Dedifferentiated amniotic fluid mesenchymal stem cell (primary cell): ENCODE measurements around the gene DENND2A.
A peak's percentile ranks its signal among the peaks of the same experiment; 100 is the strongest.
"Not testable (repeated sequence)": the region's sequence is repeated elsewhere in the genome, so short reads cannot be mapped to it uniquely, and the experiment has no call there.

Experiments used
- DNase-seq: peaks from one replicate; pipeline ENCODE4 v3.0.0-alpha.2; 2016; ENCODE audit errors: extremely low spot score

Gene DENND2A

GRCh38 chr7:140591180-140591902 is 49.3 kb downstream of the DENND2A start:
- no peak for DNase-seq

GRCh38 chr7:140587243-140587642 is 53.4 kb downstream of the DENND2A start:
- no peak for DNase-seq

GRCh38 chr7:140586516-140586915 is 54.1 kb downstream of the DENND2A start:
- no peak for DNase-seq

GRCh38 chr7:140585333-140585732 is 55.3 kb downstream of the DENND2A start:
- no peak for DNase-seq

GRCh38 chr7:140584195-140584851 is 56.3 kb downstream of the DENND2A start:
- no peak for DNase-seq

GRCh38 chr7:140581411-140581810 is 59.2 kb downstream of the DENND2A start:
- DNase-seq, result no peak

- DNase-seq, result no peak
These were observed 63.0 kb downstream of the DENND2A start for GRCh38 chr7:140577651-140578050.

- no peak for DNase-seq
These were observed 64.0 kb downstream of the DENND2A start for GRCh38 chr7:140576589-140576988.

- DNase-seq, result no peak
These were observed 69.0 kb downstream of the DENND2A start for GRCh38 chr7:140571538-140572122.

- no peak for DNase-seq
These were observed 70.5 kb downstream of the DENND2A start for GRCh38 chr7:140570120-140570519.

GRCh38 chr7:140568021-140568813 is 72.4 kb downstream of the DENND2A start:
- no peak for DNase-seq

- peak; percentile 40 for DNase-seq
These were observed 74.4 kb downstream of the DENND2A start for GRCh38 chr7:140566186-140566585.

- not testable (repeated sequence) for DNase-seq
These were observed 74.9 kb downstream of the DENND2A start for GRCh38 chr7:140565761-140566160.

GRCh38 chr7:140564643-140565042 is 76.0 kb downstream of the DENND2A start:
- DNase-seq, result peak; percentile 25

GRCh38 chr7:140562926-140563481 is 77.6 kb downstream of the DENND2A start:
- DNase-seq, result no peak

- no peak for DNase-seq
These were observed 81.2 kb downstream of the DENND2A start for GRCh38 chr7:140559410-140559809.

GRCh38 chr7:140557809-140558518 is 82.6 kb downstream of the DENND2A start:
- DNase-seq, result no peak

GRCh38 chr7:140557069-140557468 is 83.5 kb downstream of the DENND2A start:
- DNase-seq, result no peak

GRCh38 chr7:140553236-140553635 is 87.4 kb downstream of the DENND2A start:
- not testable (repeated sequence) for DNase-seq

GRCh38 chr7:140552240-140552679 is 88.4 kb downstream of the DENND2A start:
- DNase-seq, result no peak
